ENCODE measurements around the gene BABAM2.

The BABAM2 gene

DNA sequence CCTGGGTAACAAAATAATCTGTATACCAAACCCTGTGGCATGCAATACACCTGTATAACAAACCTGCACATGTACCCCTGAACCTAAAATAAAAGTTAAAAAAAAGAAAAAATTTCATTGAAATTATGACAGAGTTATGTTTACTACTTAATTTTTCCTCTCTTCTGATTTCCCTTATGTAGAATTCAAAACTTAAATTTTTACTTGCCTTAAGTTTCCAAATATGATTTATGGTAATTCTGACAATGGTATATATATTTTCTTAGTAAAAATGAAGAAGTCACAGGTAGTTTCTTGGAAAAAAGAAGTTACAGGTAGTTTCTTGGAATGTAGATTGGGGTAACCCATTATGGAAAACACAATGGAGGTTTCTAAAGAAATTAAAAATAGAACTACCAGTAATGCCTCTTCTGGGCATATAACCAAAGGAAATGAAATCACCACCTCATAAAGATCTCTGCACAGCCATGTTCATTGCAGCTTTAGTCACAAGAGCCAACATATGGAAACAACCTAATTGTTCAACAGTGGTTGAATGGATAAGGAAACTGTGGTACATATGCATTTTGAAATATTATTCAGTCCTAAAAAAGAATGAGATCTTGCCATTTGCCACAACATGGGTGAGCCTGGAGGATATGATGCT, 164.9 kb downstream of the BABAM2 start:
- in situ Hi-C loops (cut with MboI; ENCODE audit: low sequenced_read_pairs) = no loop called here

DNA sequence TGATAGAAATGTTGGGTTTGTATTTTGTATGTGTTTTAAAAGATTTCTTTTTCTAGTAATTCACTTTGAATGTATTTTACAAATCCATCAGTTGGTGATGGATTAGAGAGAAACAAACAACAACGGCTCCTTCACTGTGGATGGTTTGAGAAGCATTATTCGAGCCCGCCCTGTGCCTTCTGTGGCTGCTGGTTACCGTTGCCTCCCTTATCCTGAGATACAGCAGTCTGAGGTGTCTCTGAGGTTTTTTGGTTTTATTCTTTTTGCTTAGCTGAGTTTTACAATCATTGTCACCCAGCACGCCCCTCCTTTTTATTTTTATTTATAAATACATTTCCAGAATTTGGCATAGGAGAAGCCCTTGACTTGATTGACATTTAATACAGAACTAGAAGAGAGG, 168.3 kb downstream of the BABAM2 start:
- in situ Hi-C loops (cut with MboI; ENCODE audit: low sequenced_read_pairs) = no loop called here

DNA sequence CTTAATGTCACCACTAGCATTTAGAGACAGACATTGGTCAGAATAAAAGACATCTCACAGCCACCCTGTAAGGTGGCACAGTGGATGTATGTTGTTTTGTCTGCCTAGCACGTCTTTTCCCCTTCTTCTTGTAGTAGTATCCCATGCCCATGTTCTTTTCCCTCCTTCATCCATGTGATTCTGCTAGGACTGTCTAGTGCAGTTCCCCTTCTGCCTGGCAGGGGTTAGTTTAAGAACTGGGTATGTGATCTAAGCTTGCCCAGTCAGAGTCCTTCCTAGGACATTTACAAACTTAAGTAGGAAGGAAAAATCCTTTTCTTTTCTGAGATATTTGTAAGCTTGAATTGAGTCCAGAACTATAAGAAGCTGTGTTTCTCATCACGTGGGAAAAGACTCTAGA, 172.3 kb downstream of the BABAM2 start:
- in situ Hi-C loops (cut with MboI; ENCODE audit: low sequenced_read_pairs) = no loop called here

DNA sequence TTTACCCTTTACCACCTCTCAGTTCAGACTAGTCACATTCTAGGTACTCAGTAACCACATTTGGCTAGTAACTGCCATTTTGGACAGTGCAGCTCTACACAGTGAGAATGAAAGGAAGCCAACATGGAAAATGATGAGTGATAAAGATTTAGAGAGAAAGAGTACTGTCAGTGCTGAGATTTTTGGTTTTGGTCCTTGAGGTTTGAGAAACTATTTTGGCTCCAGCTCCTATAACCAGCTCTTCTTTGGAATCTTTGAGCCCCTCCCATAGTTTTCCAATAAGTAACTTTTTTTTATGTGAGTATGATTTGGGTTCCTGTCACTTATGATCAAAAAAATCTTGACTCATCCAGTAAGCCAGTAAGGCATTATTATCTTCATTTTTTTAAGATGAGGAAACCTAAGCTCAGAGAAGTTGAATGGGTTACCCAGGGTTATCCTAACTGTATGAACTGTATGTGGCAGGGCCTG, 173.0 kb downstream of the BABAM2 start:
- in situ Hi-C loops (cut with MboI; ENCODE audit: low sequenced_read_pairs) = no loop called here

DNA sequence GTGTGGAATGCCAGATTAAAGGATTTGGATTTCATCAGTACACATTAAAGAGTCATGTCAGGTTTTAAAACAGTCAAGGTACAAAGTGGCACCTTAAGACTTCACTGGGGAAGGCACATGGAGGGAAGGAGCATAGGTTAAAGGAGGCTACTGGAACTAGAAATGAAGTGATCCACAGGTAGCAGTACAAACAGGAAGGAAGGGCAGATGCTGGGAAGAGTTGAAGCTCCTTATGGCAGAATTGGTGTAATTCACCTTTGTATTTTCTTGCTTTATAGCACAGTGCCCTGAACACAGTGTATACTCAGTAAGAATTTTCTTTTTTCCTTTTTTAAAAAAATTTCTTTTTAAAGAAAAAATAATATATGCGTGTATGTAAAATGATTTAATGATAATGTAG, 177.1 kb downstream of the BABAM2 start:
- in situ Hi-C loops (cut with MboI; ENCODE audit: low sequenced_read_pairs) = no loop called here

DNA sequence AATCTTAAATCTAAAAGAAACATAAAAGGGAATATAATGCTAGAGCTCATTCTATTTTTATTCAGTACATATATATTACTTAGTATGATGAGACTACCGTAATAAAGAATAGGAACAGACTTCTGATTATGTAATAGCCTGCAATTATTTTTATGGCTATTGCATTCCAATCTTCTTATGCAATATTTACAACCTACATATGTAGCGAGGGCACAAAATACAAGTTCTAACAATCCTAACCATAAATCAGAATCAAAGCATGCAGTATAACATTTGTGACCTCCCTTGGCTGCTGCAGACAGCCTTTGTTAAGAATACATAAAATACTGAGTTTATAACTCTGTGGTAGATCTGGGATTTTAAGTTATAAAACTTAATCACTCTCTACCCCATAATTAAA, 177.6 kb downstream of the BABAM2 start:
- in situ Hi-C loops (cut with MboI; ENCODE audit: low sequenced_read_pairs) = no loop called here

DNA sequence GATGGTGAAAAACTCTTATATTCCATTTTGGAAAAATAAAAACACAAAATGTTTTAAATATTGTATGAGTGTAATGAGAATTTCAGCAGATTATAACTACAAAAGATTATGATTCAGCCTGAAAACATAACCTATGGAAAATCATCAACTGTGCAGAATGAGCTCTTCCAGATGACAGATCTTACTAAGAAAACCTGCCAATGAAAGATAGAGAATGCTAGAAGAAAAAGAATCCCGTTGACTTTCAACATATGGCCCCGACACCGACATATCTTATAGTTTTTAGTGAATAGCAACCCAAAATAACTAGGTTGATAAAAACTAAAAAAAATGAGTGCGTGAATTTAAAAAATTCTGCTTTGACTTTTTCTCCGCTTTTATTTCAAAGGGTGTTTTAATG, 178.0 kb downstream of the BABAM2 start:
- in situ Hi-C loops (cut with MboI; ENCODE audit: low sequenced_read_pairs) = no loop called here

DNA sequence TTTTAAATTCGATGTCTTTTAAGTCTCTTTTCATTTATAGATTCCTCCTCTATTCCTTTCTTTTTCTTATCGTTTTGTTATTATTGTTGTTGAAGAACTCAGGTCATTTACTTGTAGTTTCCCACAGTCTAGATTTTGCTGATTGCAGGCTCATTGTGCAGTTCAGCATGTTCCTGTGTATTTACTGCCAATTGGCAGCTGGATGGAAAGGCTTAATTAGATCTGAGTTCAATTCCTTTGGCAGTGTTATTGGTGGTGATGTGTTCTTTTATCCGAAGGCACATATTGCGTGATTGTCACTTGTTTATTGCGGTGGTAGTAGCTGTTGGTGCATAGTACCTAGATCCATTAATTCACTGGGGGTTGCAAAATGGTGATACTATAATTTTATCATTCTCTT, 180.7 kb downstream of the BABAM2 start:
- in situ Hi-C loops (cut with MboI; ENCODE audit: low sequenced_read_pairs) = no loop called here

DNA sequence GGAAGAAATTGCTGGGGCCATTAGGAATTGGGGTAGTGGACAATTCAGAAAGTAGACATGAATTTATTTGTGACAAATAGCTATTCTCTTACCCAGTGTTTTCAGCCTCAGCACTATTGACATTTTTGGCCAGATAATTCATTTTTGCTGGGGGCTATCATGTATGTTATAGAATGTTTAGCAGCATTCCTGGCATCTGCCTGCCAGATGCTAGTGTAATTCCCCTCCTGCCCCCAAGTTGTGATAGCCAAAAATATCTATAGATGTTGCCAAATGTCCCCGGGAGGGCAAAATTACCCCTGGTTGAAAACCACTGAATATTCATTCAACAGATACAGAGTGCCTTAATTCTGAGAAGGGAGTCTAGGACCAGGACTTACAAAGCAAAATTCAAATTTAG, 183.6 kb downstream of the BABAM2 start:
- in situ Hi-C loops (cut with MboI; ENCODE audit: low sequenced_read_pairs) = no loop called here

DNA sequence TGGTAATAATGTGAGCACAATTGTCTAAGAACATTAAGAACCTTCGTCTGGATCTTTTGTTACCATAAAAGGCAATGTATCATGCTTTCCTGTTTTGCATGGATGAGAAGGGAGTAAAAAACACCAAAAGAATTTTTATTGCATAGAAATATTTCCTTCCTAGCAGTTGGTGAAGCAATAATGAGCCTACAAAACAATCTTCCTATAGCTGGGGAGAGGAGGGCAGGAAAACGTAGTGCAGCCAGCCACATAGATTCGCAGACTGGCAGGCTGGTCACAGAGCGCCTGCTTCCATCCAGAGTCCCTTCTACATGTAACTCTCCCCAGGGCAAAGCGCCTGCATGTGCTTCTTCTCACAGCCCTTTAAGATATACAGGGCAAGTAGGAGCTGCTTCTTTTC, 190.4 kb downstream of the BABAM2 start:
- in situ Hi-C loops (cut with MboI; ENCODE audit: low sequenced_read_pairs) = no loop called here

DNA sequence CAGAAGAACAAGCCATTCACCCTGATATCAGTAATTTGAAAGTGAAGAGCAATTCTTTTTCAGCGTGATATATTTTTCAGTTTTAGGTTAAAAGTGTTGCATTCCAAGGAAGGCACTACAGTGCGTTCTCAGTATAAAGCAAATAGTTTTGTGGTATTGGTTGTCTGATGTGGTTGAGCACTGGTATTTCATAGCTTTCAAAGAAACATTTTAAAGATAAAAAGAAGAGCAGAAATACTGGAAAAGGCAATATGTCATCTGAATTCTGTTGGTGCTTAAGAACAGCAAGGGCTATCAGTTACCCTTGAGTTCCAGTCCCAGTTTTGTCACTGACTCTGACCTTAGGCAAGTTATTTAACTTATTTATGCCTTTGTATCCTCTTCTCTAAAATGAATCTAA, 191.6 kb downstream of the BABAM2 start:
- in situ Hi-C loops (cut with MboI; ENCODE audit: low sequenced_read_pairs) = no loop called here

DNA sequence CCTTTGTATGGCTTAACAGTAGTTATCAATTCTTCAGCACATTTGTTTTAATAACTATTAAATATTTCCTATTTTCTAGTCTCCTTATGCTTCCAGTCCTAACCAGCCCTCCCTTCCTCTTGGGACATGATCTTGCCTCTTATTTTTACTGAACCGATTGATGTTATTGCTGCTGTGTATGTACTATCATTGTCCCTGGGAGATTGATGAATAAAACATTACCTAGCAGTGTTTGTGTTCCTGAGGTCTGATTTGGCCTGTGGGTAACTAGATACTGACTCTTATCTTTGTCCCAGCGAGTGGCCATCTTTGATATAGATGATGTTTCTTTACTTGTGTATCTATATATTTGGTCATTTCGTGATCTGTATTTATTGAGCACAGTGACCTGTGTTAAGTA, 192.9 kb downstream of the BABAM2 start:
- in situ Hi-C loops (cut with MboI; ENCODE audit: low sequenced_read_pairs) = no loop called here

DNA sequence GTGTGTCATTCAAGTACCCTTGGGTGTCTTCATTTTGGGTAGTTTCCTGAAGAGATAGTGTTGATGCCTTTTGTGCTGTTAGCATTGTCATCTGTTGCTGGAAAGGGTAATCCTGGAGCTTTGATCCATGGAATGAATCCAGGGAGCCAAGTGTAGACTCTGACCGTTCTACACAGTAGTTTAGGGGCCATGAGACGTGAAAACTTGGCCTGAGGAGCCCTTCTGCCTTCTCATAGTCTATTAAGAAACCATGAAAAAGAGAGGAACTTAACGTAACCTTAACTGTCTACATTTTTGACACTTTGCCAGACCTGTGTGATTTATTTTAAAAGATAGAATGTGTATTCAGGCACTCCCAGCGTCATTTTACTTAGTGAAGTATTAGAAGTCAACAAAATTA, 194.0 kb downstream of the BABAM2 start:
- in situ Hi-C loops (cut with MboI; ENCODE audit: low sequenced_read_pairs) = no loop called here

DNA sequence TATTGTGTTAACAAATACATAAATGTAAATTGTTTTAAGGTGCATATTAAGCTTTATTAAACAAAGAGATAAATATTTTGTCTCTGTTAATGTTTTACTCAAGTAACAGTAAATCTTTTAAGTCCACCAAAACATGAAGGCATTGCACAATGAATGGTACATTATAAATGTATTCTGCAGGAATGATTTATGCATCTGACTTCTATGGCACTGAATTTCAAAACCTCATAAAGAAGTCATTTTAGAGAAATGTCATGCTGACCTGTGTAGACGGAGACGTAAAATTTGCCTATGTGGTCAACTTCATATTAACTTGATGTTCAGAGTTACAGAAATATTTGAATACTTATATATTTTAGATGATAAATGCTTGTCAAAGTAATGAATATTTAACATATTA, 194.7 kb downstream of the BABAM2 start:
- in situ Hi-C loops (cut with MboI; ENCODE audit: low sequenced_read_pairs) = no loop called here

DNA sequence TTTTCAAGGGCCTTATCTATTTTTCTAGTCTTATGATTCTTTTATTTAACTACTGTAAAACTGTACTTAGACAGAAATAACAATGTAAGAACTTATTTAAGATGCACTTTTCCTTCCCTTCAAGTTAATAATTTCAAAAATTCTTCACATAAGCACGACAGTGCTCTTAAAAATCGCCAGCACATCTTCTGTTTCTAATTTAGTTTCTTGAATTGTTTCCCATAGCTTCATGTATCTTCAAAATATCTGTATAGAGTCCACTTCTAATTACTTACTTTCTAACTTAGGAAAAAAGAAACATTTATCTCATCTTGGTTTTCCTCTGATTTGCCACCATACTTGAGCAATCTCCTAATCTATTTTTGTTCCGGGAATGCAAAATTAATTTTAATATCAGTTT, 196.1 kb downstream of the BABAM2 start:
- in situ Hi-C loops (cut with MboI; ENCODE audit: low sequenced_read_pairs) = no loop called here

DNA sequence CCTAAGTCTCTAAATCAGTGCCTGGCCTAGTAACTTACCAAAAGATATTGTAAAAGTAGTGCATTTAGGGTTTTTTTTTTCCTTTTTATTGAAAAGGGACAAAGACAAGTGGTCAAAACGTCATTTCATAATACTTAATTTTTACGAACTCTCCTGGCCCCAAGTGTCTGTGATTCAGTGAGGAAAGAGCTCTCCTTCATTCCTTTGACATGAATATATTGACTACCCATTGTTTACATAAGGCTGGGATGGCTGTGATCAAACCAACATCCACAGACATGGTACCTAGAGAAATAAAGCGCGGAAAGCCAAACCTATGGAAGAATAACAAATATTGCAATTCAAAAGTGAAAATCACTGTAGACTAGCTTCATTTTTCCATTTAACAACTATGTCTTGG, 198.4 kb downstream of the BABAM2 start:
- in situ Hi-C loops (cut with MboI; ENCODE audit: low sequenced_read_pairs) = no loop called here

DNA sequence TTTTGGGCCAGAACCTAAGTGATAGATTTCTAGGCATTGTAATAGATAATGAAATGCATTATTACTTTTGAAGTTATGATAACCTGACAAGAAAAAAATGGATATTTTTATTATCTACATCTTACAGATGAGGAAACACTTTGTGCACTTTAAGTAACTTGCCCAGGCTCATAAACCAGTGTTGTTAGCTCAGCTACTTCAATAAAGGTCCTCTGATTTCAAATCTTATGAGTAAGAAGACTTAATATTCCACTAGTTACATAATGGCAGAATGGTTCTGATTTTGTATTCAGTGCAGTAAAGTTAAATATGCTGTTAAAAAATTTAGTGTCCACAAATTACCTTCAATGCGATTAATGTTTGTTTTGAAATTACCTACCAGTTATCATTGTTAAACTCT, 199.0 kb downstream of the BABAM2 start:
- in situ Hi-C loops (cut with MboI; ENCODE audit: low sequenced_read_pairs) = no loop called here

DNA sequence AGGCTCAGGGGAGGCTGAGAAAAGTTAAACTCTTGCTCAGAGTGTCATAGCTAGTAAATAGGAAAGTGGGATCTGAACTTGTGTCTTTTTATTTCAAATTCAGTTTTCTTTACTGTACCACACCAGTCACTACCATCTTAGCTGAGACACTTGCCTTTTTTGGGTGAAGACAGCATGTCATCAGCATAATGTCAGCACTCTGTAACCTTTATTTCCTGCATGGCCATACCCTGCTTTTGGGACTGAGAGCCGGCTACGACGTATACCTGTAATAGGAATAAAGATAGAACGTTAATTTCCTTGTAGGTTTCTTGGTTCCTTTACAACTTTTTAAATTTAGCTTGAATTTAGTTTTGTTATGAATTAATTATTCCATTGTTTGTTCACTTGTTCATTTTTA, 202.8 kb downstream of the BABAM2 start:
- in situ Hi-C loops (cut with MboI; ENCODE audit: low sequenced_read_pairs) = no loop called here

DNA sequence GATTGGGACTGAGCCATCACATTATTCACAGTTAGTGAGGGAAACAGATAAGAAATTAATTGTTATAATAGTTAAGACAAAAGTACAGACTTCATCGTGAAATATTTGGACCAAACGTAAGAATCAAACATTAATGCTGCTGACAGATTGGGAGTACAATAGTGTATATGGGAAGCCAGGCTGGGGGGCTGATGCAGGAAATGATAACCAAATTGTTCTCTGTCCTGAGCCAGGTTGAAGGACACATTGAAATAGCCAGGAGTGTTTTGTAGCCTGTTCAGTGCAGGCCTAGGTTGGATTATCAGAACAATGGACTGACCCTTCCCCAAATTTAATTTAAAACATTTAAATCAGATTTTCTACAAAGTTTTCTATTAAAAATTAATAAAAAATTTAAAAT, 203.2 kb downstream of the BABAM2 start:
- in situ Hi-C loops (cut with MboI; ENCODE audit: low sequenced_read_pairs) = no loop called here

DNA sequence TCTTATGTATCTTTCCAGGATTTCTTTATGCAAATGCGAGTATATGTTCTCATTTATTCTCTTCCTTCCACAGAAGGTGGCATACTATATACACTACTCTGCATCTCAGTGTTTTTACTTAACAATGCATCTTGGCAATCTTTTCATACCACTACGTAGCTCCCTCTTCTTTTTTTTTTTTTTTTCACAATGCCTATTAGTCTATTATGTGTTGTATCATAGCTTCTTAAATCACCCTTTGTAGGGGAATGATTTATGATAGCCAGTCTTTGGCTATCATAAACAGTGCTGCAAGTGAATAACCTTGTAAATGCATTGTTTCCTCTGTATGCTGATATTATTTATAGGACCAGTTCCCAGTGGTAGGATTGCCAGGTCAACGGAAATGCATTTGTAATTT, 204.2 kb downstream of the BABAM2 start:
- in situ Hi-C loops (cut with MboI; ENCODE audit: low sequenced_read_pairs) = no loop called here

DNA sequence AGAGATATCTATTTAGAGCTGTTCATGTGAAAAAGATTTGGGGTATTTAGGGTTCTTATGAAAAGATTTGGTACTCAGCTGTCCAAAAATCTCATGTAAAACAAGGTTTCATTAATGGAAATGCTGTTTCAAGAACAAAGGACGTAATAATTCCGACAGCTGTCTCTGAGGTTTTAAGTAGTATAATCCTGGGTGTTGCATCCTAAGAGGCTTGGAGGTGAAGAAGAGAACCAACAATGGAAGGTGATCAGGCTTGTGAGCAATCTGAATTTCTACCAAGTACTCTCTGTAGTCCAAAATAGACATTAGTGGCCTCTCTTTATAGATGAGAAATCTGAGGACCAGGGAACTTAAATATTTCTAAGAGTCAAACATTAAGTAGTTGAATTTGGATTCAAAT, 205.1 kb downstream of the BABAM2 start:
- in situ Hi-C loops (cut with MboI; ENCODE audit: low sequenced_read_pairs) = no loop called here

DNA sequence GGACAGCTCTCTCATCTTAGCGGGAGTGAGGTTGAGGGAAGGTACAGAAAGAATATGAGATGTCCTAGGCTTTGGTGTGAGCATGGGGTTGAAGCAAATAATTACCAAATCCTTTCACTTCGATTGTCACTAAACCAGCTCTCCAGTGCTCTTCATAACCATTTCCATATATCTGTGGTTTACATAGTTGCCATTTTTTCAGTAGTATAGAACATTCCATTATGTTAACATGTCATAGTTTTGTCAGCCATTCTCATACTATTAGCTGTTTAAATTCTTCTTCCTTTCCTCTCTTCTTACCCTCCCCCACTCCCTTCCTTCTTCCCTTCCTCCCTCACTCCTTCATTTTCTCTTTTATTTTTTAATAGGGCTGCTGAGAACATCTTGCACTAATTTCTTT, 205.9 kb downstream of the BABAM2 start:
- in situ Hi-C loops (cut with MboI; ENCODE audit: low sequenced_read_pairs) = no loop called here

DNA sequence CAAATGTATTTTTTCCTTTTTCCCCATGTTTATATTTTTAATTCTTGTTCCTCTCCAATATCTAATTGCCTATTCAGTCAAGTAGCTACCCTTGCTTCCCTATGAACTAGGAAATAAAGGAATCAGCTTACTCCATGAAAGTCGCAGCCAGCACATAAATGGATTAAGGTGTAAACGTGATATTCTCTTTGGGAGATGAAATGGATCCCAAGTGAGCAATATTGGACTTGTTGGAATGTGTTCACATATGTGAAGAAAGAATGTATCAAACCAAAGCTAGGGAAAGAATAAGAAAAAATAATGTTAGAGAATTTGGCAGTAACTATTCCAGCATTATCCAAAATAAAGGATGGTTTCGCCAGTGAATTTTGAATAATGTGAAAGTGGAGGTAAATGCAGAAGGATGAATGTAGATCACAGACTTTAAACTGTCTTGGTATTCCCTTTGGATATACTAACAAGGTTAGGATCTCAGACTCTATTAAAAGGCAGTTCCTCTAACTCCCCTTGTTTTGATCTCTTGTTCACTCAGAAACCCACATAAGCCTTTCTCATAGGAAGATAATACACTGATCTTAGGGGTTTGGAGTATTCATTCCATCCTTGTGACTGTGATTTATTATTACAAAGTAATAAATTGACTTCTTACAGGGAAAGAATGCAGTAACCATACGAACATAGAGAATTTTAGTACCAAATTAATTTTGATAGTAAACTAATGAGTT, 208.1 kb downstream of the BABAM2 start:
- in situ Hi-C loops (cut with MboI; ENCODE audit: low sequenced_read_pairs) = no loop called here

Measured in HL-60/S4 (cell line).